Sigmoid colon (tissue), 7 donors: ENCODE measurements around the gene TNNT2. TPM values are rescaled to one million over a fixed set of nuclear protein-coding genes. Genes with fewer than 3 reads are reported as not detected.

Experiments used
- DNase-seq: peaks from one replicate; pipeline ENCODE4 v3.0.0-alpha.2; 2019
- H3K27ac ChIP-seq, 4 donors: fragments of 200-600 bp; sonication (generic); one replicate each; pipeline ENCODE4 v1.5.1; 2016 to 2019; ENCODE audit warnings: mild to moderate bottlenecking in 1 of 4
- H3K27me3 ChIP-seq, 3 donors: fragments of 200-600 bp; sonication (generic); one replicate each; pipeline ENCODE4 v1.5.1; 2019; ENCODE audit warnings: mild to moderate bottlenecking in 1 of 3
- H3K36me3 ChIP-seq, 4 donors: fragments of 200-600 bp; sonication (generic); one replicate each; pipeline ENCODE4 v1.5.1; 2016 to 2019
- H3K4me1 ChIP-seq, 4 donors: fragments of 200-600 bp; sonication (generic); one replicate each; pipeline ENCODE4 v1.5.1; 2017 to 2019
- H3K4me3 ChIP-seq, 4 donors: fragments of 200-600 bp; sonication (generic); one replicate each; pipeline ENCODE4 v1.5.1; 2017 to 2019; ENCODE audit warnings: mild to moderate bottlenecking in 2 of 4, moderate library complexity in 1 of 4
- H3K9me3 ChIP-seq, 4 donors: fragments of 200-600 bp in 3 of 4; sonication (generic) in 3 of 4; one replicate each; pipeline versions ENCODE4 v1.5.1 to v1.6.1; 2013 to 2019
- EP300 ChIP-seq, 4 donors: sonication (generic); formaldehyde crosslinking; IDR thresholded peaks; one replicate each; pipeline ENCODE4 v1.6.1; 2017; ENCODE audit warnings: antibody characterized with exemption in 4 of 4
- POLR2A ChIP-seq, 2 donors: fragments of 450-650 bp; IDR thresholded peaks; one replicate each; pipeline ENCODE4 v1.6.1; 2016; ENCODE audit warnings: antibody characterized with exemption in 2 of 2, mild to moderate bottlenecking in 2 of 2, moderate library complexity in 2 of 2
- POLR2AphosphoS5 ChIP-seq, 4 donors: sonication (generic); formaldehyde crosslinking; IDR thresholded peaks; one replicate each; pipeline ENCODE4 v1.6.1; 2017; ENCODE audit warnings: antibody characterized with exemption in 4 of 4
- WGBS, 2 donors: extraction: QIAGEN DNeasy Blood & Tissue Kit; methylation state at CpG; one replicate each; pipeline ENCODE4 v1.1.7; 2013; 5-methylcytosine and 5-hydroxymethylcytosine counted together
- intact Hi-C: fragments of 100-400 bp; cut with DNase I; formaldehyde crosslinking; loops from one replicate; pipeline ENCODE4 v1.15.1; 2023
- polyA plus RNA-seq, 3 donors: library from polyadenylated mRNA; stranded (reverse); fragments of 200-250 nt; gene quantifications; one replicate each; pipeline ENCODE4 v1.2.3, GENCODE V29; 2013
- total RNA-seq, 4 donors: library from RNA; depleted of rRNA; stranded (reverse); fragments of >200 nt; gene quantifications; one replicate each; pipeline ENCODE4 v1.1.0, GENCODE V29; 2016
- TF ChIP-seq, protein P1 (sequence below), 4 experiments: fragments of 450-650 bp in 3 of 4; fragments of 200-600 bp in 1 of 4; IDR thresholded peaks; one replicate each; pipeline ENCODE4 v1.5.1; 2016 to 2019; ENCODE audit warnings: antibody characterized with exemption in 4 of 4, mild to moderate bottlenecking in 3 of 4, moderate library complexity in 2 of 4
- donor health status: healthy with polysubstance abuse.
- donor health status: Bipolar disorder and iron deficiency.
- donor health status: healthy.

Gene TNNT2
- total and polyA plus RNA-seq, 7 donors, result 0.81 to 34.9 (median 3.9) TPM; not detected in 3

DNA sequence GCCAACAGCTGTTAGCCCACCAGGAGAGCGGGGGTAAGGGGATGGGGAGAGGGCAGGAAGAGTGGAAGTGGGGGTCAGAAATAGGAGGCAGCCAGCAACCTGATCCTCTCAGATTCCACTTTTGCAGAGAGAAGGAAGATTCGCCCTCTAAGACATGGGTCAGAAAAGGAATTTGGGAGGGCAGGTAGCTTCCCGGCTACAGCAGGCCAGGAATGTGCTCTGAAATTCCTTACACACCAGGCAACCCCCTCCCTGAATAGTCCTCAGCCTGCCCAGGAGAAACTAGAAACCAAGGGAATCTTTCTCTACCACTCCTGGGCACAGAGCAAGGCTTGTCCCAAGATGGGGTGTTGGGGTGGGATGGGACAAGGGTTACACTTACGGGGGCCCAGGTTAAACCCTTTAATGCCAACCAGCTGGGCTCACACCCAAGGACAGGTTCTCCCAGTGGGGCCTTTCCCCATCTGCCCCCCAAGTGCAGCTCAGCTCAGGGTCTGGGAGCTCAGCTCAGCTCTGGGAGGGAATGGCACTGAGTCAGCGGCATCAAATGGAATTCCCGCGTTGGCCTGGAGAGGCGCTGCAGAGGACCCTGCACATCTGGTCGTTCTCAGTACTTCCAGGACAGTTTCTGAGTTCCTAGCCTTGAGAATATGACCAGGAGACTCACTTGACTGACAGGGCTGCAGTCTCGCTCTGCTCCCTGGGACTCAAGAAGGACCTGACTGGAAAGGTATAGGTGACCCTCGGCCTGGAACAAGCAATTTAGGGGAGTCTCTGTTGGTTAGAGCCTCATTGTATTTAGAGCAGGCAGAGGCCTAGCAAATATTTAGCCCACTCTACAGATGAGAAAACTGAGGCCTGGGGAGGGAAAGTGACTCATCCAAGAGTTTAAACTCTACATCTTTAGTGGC lies 761 bp downstream of the TNNT2 start:
- no peak overlapping the region for H3K27ac ChIP-seq
- H3K9me3 ChIP-seq, result no peaks in the 10 kb centered on the region
- no peaks in the 10 kb centered on the region for H3K36me3 ChIP-seq
- no peak for DNase-seq
- TF ChIP-seq EP300 (IDR thresholded peaks at IDR 0.05), result no peak
- no peak for TF ChIP-seq POLR2AphosphoS5 (IDR thresholded peaks at IDR 0.05)
- TF ChIP-seq, protein P1, sequence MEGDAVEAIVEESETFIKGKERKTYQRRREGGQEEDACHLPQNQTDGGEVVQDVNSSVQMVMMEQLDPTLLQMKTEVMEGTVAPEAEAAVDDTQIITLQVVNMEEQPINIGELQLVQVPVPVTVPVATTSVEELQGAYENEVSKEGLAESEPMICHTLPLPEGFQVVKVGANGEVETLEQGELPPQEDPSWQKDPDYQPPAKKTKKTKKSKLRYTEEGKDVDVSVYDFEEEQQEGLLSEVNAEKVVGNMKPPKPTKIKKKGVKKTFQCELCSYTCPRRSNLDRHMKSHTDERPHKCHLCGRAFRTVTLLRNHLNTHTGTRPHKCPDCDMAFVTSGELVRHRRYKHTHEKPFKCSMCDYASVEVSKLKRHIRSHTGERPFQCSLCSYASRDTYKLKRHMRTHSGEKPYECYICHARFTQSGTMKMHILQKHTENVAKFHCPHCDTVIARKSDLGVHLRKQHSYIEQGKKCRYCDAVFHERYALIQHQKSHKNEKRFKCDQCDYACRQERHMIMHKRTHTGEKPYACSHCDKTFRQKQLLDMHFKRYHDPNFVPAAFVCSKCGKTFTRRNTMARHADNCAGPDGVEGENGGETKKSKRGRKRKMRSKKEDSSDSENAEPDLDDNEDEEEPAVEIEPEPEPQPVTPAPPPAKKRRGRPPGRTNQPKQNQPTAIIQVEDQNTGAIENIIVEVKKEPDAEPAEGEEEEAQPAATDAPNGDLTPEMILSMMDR (IDR thresholded peaks at IDR 0.05), result no peak
- no peak for TF ChIP-seq POLR2A (IDR thresholded peaks at IDR 0.05)
- WGBS, 2 donors, result 24 to 41% methylated on average over 11 of the region's 11 CpGs
- H3K4me1 ChIP-seq, result no peaks in the 10 kb centered on the region
- H3K4me3 ChIP-seq, result no peak overlapping the region
- intact Hi-C loops, result no loop called here
- H3K27me3 ChIP-seq, result peaks cover 0 to 4% (median 0%) of the 10 kb centered on the region in 3 donors

DNA sequence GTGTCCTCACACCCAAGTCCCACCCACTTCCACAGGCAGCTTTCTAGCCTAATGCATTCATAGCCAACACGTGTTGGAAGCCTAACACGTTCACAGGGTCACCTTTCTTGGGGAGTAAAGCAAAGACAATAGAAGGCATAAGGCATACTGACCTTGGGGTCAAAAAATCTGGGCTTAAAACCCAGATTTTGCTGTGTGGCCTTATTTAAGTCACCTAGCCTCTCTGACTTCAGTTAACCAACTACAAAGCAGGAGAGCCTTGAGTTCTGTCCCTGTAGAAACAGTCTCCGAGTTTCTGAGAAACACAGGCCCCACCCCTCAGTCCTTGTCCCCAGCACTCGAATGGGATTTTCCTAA lies 1.4 kb downstream of the TNNT2 start:
- intact Hi-C loops, result no loop called here
- WGBS, 2 donors, result 10 to 32% methylated on average over 4 of the region's 4 CpGs
- TF ChIP-seq, protein P1 (IDR thresholded peaks at IDR 0.05), result no peak
- no peak for TF ChIP-seq POLR2AphosphoS5 (IDR thresholded peaks at IDR 0.05)
- no peak for TF ChIP-seq EP300 (IDR thresholded peaks at IDR 0.05)
- no peak for TF ChIP-seq POLR2A (IDR thresholded peaks at IDR 0.05)

DNA sequence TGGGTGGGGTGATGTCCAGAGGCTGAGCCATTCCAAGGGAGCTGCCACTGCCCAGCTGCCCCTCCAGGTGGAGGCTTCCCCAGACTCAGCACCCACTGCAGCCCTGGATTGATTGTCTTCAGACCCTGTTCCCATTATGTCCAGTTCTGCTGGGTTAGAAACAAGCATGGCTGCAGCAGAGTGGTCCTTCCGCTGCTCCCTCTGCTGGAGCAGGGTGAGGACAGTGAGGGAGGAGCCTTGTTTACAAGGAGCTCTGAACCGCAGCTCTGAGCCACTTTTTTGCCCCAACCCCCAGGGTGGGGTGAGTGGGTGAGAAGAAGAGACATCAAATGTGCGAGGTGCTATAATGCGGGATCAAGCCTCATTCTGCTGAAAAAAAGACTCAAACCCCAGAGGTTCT lies 2.3 kb downstream of the TNNT2 start:
- no peak for DNase-seq

More for the DNA sequence above, 1.4 kb downstream of the TNNT2 start:
- Histone ChIP-seq H3K9me3 (no peaks in the 10 kb centered on the region), H3K4me1 (no peaks in the 10 kb centered on the region), H3K27ac (no peak overlapping the region), H3K4me3 (no peak overlapping the region), H3K36me3 (no peaks in the 10 kb centered on the region), H3K27me3 (peaks cover 0 to 4% (median 0%) of the 10 kb centered on the region in 3 donors)
- no peak for DNase-seq

DNA sequence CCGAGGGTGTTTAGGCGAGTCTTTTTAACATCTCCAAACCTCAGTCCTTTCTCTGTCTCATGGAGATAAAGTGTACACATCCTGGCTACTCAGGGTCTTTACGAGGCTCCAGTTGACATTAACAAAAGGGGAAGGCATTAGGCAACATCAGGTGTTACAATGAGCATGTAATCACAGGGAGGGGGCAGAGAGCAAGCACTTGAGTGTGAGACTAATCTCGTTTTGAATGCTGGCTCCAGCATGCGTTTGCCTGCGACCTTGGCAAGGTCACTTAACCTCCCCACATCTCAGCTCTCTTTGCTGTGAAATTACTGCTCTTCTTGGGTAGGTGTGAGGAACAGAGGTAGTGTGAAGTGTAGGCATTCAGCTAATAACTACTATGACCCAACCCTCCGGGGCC lies 3.1 kb downstream of the TNNT2 start:
- intact Hi-C loops, result no loop called here
- H3K27me3 ChIP-seq, result no peaks in the 10 kb centered on the region
- whole genome bisulfite sequencing, 2 donors, result 16 to 30% methylated on average over 7 of the region's 7 CpGs
- DNase-seq, result no peak
- no peak for TF ChIP-seq POLR2A (IDR thresholded peaks at IDR 0.05)
- TF ChIP-seq, protein P1 (IDR thresholded peaks at IDR 0.05), result no peak
- no peaks in the 10 kb centered on the region for H3K4me1 ChIP-seq
- H3K4me3 ChIP-seq, result no peak overlapping the region
- H3K27ac ChIP-seq, result no peak overlapping the region
- no peaks in the 10 kb centered on the region for H3K36me3 ChIP-seq
- H3K9me3 ChIP-seq, result no peaks in the 10 kb centered on the region

More for the DNA sequence above, 2.3 kb downstream of the TNNT2 start:
- H3K36me3 ChIP-seq, result no peaks in the 10 kb centered on the region
- no peaks in the 10 kb centered on the region for H3K9me3 ChIP-seq
- WGBS, 2 donors, result 31 to 65% methylated on average over 4 of the region's 4 CpGs
- no peak overlapping the region for H3K27ac ChIP-seq
- H3K4me1 ChIP-seq, result no peaks in the 10 kb centered on the region
- intact Hi-C loops, result no loop called here
- no peaks in the 10 kb centered on the region for H3K27me3 ChIP-seq
- no peak for TF ChIP-seq POLR2A (IDR thresholded peaks at IDR 0.05)
- TF ChIP-seq POLR2AphosphoS5 (IDR thresholded peaks at IDR 0.05), result no peak
- no peak for TF ChIP-seq EP300 (IDR thresholded peaks at IDR 0.05)
- TF ChIP-seq, protein P1 (IDR thresholded peaks at IDR 0.05), result no peak
- H3K4me3 ChIP-seq, result no peak overlapping the region
